GM12878 (cell line): ENCODE measurements around the gene VASH2. TPM values are rescaled to one million over a fixed set of nuclear protein-coding genes. Genes with fewer than 3 reads are reported as not detected.

Source experiments
- BCLAF1 ChIP-seq: fragments of 450-650 bp; IDR thresholded peaks from 2 replicates; pipeline ENCODE4 v1.6.1; 2017; ENCODE audit warnings: antibody characterized with exemption, mild to moderate bottlenecking, moderate library complexity
- ETV6 ChIP-seq, 2 experiments: fragments of 450-650 bp in 1 of 2; IDR thresholded peaks in 1 of 2; conservative IDR thresholded peaks in 1 of 2; 2 replicates each; pipeline ENCODE4 v1.6.1; 2014; ENCODE audit warnings: antibody characterized with exemption in 1 of 2, borderline replicate concordance in 1 of 2, low read depth in 1 of 2, mild to moderate bottlenecking in 1 of 2, moderate library complexity in 1 of 2
- EZH2 ChIP-seq: IDR thresholded peaks from 2 replicates; pipeline ENCODE4 v1.6.1; 2012; ENCODE audit warnings: low read depth, mild to moderate bottlenecking, control low read depth, inconsistent platforms, low read length, borderline replicate concordance; ENCODE audit not compliant: control insufficient read depth
- FOXK2 ChIP-seq: fragments of 450-650 bp; IDR thresholded peaks from 2 replicates; pipeline ENCODE4 v1.6.1; 2017; ENCODE audit warnings: mild to moderate bottlenecking, moderate library complexity
- GATAD2B ChIP-seq: fragments of 450-650 bp; conservative IDR thresholded peaks from 2 replicates; pipeline ENCODE4 v1.6.1; 2017; ENCODE audit warnings: low read depth, mild to moderate bottlenecking, moderate library complexity
- JUND ChIP-seq: IDR thresholded peaks from 2 replicates; pipeline ENCODE4 v1.6.1; 2012; ENCODE audit warnings: low read depth, mild to moderate bottlenecking, low read length, improper control_type of control experiment, moderate library complexity
- PAX5 ChIP-seq: IDR thresholded peaks from 2 replicates; pipeline ENCODE4 v1.6.1; 2011; ENCODE audit warnings: low read depth, low read length, borderline replicate concordance
- POLR2AphosphoS2 ChIP-seq: IDR thresholded peaks from 2 replicates; pipeline ENCODE4 v1.6.1; 2011; ENCODE audit warnings: low read depth, mild to moderate bottlenecking, low read length, improper control_type of control experiment, moderate library complexity
- RAD21 ChIP-seq: IDR thresholded peaks from 2 replicates; pipeline ENCODE4 v1.6.1; 2011; ENCODE audit warnings: mild to moderate bottlenecking, low read depth, low read length, moderate library complexity; ENCODE audit not compliant: insufficient read depth
- SMARCA5 ChIP-seq: fragments of 450-650 bp; IDR thresholded peaks from 2 replicates; pipeline ENCODE4 v1.6.1; 2017; ENCODE audit warnings: mild to moderate bottlenecking
- SREBF1 ChIP-seq: IDR thresholded peaks from 2 replicates; pipeline ENCODE4 v1.6.1; 2012; ENCODE audit warnings: mild to moderate bottlenecking, low read length
- ZNF24 ChIP-seq: fragments of 450-650 bp; IDR thresholded peaks from 2 replicates; pipeline ENCODE4 v1.6.1; 2017; ENCODE audit warnings: antibody characterized with exemption, mild to moderate bottlenecking
- polyA plus RNA-seq, 11 experiments: library from polyadenylated mRNA; depleted of rRNA in 4 of 11; unstranded in 6 of 11; stranded (reverse) in 5 of 11; fragments of >200 nt; fragmentation: Nextera tagmentation in 4 of 11; fragmentation: Illumina TruSeq in 1 of 11; extraction: Ambion mirVana in 4 of 11; extraction: Trizol in 1 of 11; gene quantifications; 1 replicate in 1 of 11; 2 replicates in 10 of 11; pipeline versions ENCODE4 v1.2.1 to v1.2.3, GENCODE V29; 2011 to 2016; ENCODE audit warnings: inconsistent platforms in 2 of 11, missing spikeins in 2 of 11, low read depth in 1 of 11
- total RNA-seq, 4 experiments: library from RNA; depleted of rRNA in 3 of 4; stranded (reverse); fragments of >200 nt in 3 of 4; fragmentation: Illumina TruSeq in 1 of 4; extraction: Trizol in 1 of 4; gene quantifications; 2 replicates each; pipeline versions ENCODE4 v1.2.1 to v1.2.3, GENCODE V29; 2013 to 2021
- TF ChIP-seq, protein P1 (sequence below): fragments of 450-650 bp; IDR thresholded peaks from 2 replicates; pipeline ENCODE4 v1.6.1; 2016; ENCODE audit warnings: mild to moderate bottlenecking, moderate library complexity, borderline replicate concordance
- TF ChIP-seq, protein P2 (sequence below): fragments of 450-650 bp; IDR thresholded peaks from 2 replicates; pipeline ENCODE4 v1.6.1; 2017; ENCODE audit warnings: mild to moderate bottlenecking, moderate library complexity
- TF ChIP-seq, protein P3 (sequence below): IDR thresholded peaks from 2 replicates; pipeline ENCODE4 v1.6.1; 2012; ENCODE audit warnings: low read length, inconsistent platforms

Gene VASH2
- total and polyA plus RNA-seq, 10 of the 15 experiments (the other 5 are each of a cell fraction or from before 2014, with no cell fraction given) = 5.4 to 29.7 (median 21.7) TPM

- TF ChIP-seq, protein P1, sequence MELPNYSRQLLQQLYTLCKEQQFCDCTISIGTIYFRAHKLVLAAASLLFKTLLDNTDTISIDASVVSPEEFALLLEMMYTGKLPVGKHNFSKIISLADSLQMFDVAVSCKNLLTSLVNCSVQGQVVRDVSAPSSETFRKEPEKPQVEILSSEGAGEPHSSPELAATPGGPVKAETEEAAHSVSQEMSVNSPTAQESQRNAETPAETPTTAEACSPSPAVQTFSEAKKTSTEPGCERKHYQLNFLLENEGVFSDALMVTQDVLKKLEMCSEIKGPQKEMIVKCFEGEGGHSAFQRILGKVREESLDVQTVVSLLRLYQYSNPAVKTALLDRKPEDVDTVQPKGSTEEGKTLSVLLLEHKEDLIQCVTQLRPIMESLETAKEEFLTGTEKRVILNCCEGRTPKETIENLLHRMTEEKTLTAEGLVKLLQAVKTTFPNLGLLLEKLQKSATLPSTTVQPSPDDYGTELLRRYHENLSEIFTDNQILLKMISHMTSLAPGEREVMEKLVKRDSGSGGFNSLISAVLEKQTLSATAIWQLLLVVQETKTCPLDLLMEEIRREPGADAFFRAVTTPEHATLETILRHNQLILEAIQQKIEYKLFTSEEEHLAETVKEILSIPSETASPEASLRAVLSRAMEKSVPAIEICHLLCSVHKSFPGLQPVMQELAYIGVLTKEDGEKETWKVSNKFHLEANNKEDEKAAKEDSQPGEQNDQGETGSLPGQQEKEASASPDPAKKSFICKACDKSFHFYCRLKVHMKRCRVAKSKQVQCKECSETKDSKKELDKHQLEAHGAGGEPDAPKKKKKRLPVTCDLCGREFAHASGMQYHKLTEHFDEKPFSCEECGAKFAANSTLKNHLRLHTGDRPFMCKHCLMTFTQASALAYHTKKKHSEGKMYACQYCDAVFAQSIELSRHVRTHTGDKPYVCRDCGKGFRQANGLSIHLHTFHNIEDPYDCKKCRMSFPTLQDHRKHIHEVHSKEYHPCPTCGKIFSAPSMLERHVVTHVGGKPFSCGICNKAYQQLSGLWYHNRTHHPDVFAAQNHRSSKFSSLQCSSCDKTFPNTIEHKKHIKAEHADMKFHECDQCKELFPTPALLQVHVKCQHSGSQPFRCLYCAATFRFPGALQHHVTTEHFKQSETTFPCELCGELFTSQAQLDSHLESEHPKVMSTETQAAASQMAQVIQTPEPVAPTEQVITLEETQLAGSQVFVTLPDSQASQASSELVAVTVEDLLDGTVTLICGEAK = no peak
- TF ChIP-seq ZNF24 (no peak), GATAD2B (peak; percentile 53; the same call in 1 of the 2 replicates), POLR2AphosphoS2 (no peak), SREBF1 (no peak), JUND (no peak), BCLAF1 (no peak), RAD21 (no peak), FOXK2 (no peak), PAX5 (peak; percentile 18; the same call in 1 of the 2 replicates), EZH2 (no peak), SMARCA5 (0 out of 2 replicates have a peak, but pooled peaks have one; percentile 30), ETV6 (conservative IDR thresholded peaks at IDR 0.05 in 1 of 2, IDR thresholded peaks at IDR 0.05 in 1 of 2; ENCODE audit: borderline replicate concordance in 1 of 2, low read depth in 1 of 2) (no peak)
- TF ChIP-seq, protein P2, sequence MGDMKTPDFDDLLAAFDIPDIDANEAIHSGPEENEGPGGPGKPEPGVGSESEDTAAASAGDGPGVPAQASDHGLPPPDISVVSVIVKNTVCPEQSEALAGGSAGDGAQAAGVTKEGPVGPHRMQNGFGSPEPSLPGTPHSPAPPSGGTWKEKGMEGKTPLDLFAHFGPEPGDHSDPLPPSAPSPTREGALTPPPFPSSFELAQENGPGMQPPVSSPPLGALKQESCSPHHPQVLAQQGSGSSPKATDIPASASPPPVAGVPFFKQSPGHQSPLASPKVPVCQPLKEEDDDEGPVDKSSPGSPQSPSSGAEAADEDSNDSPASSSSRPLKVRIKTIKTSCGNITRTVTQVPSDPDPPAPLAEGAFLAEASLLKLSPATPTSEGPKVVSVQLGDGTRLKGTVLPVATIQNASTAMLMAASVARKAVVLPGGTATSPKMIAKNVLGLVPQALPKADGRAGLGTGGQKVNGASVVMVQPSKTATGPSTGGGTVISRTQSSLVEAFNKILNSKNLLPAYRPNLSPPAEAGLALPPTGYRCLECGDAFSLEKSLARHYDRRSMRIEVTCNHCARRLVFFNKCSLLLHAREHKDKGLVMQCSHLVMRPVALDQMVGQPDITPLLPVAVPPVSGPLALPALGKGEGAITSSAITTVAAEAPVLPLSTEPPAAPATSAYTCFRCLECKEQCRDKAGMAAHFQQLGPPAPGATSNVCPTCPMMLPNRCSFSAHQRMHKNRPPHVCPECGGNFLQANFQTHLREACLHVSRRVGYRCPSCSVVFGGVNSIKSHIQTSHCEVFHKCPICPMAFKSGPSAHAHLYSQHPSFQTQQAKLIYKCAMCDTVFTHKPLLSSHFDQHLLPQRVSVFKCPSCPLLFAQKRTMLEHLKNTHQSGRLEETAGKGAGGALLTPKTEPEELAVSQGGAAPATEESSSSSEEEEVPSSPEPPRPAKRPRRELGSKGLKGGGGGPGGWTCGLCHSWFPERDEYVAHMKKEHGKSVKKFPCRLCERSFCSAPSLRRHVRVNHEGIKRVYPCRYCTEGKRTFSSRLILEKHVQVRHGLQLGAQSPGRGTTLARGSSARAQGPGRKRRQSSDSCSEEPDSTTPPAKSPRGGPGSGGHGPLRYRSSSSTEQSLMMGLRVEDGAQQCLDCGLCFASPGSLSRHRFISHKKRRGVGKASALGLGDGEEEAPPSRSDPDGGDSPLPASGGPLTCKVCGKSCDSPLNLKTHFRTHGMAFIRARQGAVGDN = peak; percentile 63; the same call in 1 of the 2 replicates
- TF ChIP-seq, protein P3, sequence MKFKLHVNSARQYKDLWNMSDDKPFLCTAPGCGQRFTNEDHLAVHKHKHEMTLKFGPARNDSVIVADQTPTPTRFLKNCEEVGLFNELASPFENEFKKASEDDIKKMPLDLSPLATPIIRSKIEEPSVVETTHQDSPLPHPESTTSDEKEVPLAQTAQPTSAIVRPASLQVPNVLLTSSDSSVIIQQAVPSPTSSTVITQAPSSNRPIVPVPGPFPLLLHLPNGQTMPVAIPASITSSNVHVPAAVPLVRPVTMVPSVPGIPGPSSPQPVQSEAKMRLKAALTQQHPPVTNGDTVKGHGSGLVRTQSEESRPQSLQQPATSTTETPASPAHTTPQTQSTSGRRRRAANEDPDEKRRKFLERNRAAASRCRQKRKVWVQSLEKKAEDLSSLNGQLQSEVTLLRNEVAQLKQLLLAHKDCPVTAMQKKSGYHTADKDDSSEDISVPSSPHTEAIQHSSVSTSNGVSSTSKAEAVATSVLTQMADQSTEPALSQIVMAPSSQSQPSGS = no peak
These were observed 9.2 kb downstream of the VASH2 start (continued) for GRCh38 chr1:212959266-212960220.
